Skin of body (tissue), 2 donors: ENCODE results near the gene MARCHF3. TPM values are rescaled to one million over a fixed set of nuclear protein-coding genes. Genes with fewer than 3 reads are reported as not detected.
"Not testable (repeated sequence)": the region's sequence is repeated elsewhere in the genome, so short reads cannot be mapped to it uniquely, and the experiment has no call there.

Experiments used
- DNase-seq: peaks from one replicate; lab custom pipeline; 2025; lab: John Stamatoyannopoulos, UW
- total RNA-seq: library from RNA; depleted of rRNA; stranded (reverse); fragments of >200 nt; gene quantifications from one replicate; pipeline ENCODE4 v1.2.3, GENCODE V29; 2014

Gene MARCHF3
- total RNA-seq, 1 donor from 2014 or later: 18.5 TPM

DNA sequence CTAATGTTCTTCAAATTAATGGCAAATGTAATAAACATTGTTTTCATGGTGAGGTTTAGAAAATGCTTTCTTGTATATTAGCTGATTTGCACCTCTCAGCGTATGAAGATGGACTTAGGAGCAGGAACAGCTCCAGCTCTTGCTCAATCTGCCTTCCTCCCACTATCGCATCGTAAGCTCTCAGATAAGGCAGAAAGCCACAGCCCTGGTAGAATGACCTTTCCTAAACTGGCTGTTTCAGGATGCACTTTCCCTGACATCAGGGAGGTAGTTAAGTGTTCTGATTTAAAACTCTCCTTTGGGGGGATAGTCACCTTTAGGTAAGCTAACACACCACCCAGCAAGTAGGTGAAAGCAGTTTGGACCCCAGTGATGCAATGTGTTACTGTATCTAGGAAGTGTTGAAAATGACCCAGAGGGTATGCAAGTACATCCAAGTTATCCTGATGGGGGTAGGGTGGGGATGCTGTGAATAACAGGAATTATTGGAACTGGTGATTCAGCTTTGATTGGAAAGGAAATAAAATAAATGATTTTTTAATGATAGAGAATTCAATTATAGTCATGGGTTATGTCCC, 181.2 kb downstream of the MARCHF3 start:
- DNase-seq: no peak

DNA sequence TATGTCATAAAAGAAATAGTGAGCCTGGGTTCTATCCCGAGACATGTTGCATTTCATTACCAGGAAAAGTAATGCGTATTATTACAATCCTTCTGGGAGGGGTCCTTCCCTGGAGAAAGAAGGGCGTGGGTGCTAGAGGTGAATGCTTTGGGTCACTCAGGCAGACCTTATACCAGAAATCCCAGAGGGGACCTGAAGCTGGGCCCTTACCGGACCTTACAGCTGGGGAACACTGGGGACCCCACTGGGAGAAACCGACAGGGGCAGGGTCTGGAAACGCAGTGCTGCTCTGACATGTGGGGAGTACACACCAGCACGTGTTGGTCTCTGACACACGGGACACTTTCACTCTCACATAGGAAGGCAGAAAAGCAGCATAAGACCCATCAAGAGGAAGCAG, 182.1 kb downstream of the MARCHF3 start:
- DNase-seq: no peak

DNA sequence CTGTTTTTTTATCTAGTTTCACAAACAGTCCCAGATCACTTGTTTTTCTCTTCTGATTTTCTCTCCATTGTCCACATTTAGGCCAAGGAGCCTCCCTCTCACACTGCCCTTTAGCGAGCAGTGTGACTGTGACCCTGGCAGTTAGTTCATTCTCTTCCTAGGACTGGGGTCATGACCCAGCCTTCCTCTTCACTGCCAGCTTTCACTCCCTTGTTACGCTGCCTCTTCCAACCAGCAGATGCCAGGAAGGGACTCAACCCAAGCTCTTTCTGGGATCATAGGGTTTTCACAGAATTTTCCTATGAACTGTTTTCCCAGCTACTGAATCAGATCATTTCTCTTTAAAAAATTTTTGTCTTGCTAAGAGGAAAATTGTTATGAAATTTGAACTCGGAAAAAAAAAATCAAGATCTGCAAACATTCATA, 182.5 kb downstream of the MARCHF3 start:
- no peak for DNase-seq

DNA sequence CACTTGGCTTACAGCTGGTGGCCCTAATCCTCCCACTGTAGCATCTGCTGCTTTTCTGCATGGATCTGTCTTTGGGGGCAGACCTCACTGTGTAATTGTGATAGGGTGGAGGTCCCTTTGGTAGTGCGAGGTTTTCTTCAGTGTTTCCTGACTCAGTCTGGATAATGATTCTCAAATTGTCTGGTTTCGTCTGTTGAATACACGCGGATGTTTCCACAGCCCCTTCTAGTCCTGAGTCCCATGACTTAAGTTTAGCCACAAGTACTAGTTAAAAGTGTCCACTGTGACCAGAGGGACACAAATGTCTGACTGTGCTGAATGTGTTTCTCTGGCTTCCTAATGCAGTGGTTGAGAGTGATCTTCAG, 182.9 kb downstream of the MARCHF3 start:
- no peak for DNase-seq

DNA sequence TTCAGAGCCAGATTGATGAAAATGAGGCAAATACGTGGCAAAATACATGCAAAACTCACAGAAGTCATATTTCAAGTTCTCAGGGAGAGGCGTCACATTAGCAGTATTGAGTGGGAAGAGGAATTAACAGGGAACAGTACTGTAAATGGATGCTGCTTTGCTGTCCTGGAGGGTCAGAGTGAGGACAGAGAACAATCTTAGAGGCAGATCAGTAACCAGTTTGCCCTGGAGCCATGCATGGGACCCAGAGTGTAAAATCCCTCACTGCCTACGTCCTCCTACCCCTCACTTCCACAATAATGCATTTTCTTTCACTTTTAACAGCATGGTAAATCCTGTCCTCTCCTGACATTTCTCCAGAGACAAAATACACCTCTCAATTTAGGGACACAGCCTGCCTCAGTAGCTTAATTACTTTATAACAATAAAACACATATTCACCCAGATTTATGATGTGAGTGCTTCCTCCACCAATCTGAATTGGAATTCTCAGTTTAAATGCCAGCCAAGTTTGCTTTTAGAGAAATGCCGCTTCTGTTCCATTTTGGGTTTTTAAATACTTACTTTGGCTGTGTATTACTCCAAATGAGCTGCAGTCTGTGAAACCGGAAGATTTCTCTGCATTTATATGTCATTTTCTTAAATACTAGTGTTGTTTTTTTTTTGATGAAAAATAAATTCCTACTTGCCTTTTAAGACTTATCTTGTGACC, 183.5 kb downstream of the MARCHF3 start:
- no peak for DNase-seq

DNA sequence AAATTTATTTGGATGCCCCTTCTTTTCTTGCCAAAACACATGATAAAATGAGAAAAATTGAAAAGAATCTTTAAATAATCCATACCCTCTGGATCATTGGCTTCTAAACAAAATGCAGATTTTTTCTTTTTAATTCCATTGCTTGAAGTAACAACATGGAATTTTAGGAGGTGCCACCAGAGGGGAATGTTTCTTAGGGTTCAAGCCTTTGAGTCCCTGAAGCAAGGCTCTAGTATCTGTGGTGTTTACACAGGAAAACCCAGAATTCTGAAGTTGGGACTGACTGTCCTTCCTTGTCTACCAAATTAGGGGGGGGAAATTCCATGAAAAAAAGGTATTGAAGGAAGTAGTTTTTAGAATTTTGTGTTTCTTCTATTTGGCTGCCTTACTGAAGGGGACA, 184.0 kb downstream of the MARCHF3 start:
- DNase-seq: no peak

DNA sequence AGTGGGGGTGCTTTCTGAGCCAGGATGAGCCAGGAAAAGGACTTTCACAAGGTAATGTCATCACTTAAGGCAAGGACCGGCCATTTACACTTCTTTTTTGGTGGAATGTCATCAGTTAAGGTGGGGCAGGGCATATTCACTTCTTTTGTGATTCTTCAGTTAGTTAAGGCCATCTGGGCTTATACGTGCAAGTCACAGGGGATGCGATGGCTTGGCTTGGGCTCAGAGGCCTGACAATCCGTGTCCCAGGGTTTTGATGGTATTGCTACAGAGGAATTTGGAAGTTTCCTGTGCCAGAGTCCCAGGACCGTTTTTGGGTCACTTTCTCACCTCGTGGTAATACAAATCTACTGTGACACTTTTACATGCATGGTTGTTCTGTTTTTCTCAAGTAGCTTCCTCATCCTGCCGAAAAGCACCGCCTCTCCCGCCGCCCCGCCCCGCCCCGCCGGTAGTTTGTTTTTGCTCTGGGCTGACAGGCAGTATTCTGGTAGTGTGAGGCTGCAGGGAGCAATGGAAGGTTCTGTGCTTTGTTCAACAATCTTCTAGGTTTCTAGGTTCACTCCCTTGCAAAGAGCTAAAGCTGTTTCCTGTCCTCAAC, 184.8 kb downstream of the MARCHF3 start:
- DNase-seq: not testable (repeated sequence)

DNA sequence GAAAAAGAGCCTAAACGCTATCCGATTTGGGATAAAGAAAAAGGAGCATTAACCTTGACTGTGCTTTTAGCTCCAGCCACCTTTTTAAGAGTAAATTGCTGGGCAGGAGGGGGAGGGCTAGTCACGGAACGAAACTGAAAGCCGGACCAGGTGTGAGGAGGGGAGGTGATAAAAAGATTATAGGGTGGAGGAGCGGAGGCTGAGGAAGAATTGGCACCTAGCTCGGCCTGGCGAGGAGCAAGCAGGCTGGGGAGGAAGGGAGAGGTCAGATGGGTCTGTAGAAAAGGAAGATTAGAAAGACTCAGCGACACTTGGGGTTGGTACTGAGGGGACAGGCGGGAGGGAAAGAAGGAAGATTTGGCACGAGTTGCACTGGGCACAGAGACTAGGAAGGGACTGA, 187.0 kb downstream of the MARCHF3 start:
- not testable (repeated sequence) for DNase-seq

DNA sequence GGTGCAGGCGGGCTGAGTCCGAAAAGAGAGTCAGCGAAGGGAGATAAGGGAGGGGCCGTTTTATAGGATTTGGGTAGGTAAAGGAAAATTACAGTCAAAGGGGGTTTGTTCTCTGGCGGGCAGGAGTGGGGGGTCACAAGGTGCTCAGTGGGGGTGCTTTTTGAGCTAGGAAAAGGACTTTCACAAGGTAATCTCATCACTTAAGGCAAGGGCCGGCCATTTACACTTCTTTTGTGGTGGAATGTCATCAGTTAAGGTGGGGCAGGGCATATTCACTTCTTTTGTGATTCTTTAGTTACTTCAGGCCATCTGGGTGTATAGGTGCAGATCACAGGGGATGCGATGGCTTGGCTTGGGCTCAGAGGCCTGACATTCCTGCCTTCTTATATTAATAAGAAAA, 191.0 kb downstream of the MARCHF3 start:
- not testable (repeated sequence) for DNase-seq

DNA sequence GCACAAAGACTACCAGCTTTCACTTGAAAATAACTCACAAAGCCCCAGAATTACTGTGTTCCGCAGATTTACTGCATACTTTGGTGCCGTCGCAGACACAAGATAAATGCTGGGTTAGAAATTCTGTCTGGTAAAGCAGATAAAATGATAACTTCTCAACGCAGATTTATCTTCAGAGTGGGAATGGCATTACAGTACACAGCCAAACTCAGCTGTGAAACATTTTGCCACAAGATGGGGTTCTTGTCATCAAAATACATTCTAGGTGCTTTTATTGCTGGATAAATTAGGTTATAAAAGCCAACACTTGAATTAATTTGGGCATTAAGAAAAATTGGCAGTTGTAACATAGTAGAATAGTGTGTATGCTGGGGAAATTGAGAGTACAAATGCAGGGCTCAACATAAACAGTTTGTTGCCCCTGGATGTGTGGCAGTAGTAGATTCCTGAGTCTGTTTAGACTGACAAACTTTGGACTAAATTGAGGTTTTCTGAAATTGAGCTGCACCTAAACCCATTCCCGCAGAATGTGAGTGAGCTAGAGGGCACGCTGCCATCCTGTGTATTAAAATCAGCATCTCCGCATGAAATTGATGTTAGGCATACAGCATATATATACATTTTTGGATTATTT, 192.3 kb downstream of the MARCHF3 start:
- no peak for DNase-seq

DNA sequence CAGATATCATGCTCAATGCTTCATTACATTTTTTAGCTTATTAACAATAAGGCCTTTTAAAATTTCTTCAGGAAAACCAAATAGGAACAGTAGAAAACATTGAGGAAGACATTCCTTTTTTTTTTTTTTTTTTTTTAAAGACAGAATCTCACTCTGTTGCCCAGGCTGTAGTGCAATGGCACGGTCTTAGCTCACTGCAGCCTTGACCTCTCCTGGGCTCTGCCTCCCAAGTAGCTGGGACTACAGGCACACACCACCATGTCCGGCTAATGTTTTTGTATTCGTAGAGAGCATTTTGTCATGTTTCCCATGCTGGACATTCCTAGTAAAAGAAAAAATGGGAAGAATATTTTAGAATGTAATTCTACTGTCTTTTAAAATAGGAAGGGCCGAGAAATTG, 193.1 kb downstream of the MARCHF3 start:
- no peak for DNase-seq

DNA sequence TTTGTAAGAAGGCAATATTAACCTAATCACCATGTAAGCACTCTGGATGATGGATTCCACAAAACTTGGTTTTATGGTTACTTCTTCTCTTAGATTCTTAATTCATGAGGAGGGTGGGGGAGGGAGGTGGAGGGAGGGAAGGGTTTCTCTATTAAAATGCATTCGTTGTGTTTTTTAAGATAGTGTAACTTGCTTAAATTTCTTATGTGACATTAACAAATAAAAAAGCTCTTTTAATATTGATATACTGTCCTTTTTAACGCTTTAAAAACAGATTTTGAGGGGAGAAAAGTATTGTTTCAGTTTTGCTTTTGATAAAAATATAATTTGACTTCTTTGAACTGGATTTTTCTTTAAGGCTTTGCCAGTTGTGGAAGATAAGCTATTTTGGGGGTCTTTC, 193.6 kb downstream of the MARCHF3 start:
- no peak for DNase-seq

DNA sequence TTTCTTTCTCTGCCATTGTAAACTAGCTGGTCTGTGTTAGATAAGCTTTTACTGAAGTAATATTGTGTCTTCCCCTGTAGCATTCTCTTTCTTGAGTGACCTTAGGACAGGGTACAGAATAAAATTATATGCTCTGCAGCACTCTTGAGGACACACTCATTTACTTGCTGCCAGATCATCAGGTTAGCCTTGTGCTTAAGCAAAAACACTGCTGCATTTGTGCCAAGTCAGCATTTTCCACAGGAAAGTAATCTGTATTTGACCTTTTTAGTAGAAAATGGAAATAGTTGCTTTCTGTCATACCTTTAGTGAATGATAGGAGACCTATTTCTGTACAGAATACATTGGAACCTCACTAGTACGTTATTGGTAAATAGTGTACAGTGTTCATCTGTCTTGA, 199.2 kb downstream of the MARCHF3 start:
- no peak for DNase-seq

DNA sequence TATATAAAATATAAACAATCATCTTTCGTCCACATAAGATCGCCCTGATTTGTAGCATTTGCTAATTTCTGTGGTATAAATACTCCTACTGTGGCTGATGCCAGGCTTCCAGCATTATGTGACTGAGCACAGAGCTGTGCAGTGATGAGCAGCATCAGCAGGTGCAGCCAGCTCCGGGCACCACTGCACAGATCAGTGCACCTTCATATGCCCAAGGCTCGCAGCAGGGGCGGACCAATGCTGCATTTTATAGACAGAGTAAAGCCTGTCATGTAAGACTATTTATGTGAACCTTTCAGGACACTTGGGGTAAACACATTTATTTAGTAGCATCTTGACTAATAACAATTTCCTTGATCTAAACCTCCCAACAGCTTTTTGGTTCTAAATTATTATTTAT, 200.3 kb downstream of the MARCHF3 start:
- DNase-seq: no peak

DNA sequence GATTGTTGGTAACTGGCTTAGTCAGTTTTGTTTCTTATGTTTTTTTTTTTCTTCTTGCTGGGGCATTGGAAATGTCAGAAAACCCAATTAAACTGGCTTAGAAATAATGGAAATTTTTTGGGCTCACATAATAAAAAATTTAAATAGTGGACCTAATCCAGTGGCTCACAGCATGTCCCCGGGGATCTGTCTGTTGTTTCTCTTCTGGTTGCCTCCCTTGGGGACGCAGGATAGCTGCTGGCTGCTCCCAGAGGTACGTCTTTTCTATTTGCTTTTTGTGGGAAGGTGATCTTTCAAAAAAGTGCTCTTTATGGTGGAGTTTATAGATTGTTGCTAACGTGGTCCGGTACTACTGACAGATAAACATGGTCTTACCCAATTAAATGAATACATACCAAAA, 201.3 kb downstream of the MARCHF3 start:
- DNase-seq: no peak

DNA sequence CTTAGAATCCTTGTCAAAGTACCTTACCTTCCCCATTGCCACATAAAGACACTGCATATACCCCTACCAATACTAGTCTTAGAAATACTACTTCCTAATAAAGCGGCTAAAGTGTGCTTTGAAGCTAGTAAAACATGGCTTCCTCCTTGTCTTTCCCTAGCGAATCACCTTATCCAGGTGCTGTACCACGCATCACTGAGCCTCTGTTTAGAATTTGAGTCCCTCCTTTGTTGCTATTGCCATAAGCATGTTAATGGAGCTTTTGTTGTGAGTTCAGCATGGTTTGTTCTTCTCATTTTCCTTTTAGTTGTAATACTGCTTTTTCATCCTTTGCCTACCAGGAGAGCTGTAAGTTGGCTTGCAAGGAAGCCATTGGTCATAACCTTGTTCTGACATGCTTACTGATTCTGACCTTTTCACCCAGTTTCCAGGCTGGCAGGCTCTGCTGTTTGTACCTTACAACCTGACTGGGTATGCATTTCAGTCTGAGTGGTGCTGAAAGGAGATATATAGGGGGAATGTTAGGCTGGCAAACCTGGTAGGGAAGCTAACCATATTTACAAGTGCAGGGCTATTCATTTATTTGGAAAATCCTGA, 203.6 kb downstream of the MARCHF3 start:
- DNase-seq: no peak

DNA sequence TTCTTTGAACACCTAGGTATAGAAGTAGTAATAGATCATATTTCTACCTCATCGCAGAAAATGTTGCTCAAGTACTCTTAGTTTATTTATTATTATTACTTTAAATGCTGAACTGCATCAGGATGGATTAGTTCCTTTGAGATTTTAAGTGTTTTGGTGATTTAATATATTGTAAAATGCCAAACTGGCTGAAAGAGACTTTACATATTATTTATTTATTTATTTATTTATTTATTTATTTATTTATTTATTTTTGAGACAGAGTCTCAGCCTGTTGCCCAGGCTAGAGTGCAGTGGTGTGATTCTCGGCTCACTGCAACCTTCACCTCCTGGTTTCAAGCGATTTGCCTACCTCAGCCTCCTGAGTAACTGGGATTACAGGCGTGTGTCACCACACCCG, 211.1 kb downstream of the MARCHF3 start:
- DNase-seq: no peak

DNA sequence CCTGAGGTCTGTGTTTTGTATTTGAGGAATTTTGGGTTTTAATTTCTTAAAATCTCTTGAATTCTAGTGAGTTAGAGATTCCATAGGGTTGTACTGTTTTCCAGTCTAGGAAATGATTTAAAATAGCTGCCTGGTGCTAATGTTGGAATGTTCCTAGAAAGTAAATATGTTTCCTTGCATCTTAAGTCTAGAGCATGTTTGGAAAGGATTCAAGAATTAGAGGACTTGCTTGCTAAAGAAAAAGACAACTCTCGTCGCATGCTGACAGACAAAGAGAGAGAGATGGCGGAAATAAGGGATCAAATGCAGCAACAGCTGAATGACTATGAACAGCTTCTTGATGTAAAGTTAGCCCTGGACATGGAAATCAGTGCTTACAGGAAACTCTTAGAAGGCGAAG, 211.6 kb downstream of the MARCHF3 start:
- no peak for DNase-seq
